ENCODE results near the gene L3MBTL3. TPM values are rescaled to one million over a fixed set of nuclear protein-coding genes. Genes with fewer than 3 reads are reported as not detected.

L3MBTL3 gene
- total RNA-seq, 1 donor from 2014 or later, result 6.3 TPM

DNA sequence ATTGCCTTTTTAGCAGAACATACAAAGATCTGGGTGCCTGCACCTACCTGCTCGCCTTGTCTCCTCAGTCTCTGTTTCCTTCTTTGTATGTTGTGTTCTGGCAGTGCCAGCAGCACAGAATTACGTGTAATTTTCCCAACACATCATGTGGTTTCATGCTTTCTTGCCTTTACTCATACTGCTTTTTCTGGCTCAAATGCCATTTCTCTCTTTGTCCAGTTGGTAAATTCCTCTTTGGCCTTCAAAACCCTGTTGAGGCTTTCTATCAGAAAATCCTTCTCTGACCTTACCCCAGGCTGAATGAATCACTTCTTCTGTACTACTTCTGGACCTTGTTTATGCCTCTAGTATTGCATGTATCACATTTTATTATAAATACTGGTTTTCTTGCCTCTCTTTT, 31.8 kb downstream of the L3MBTL3 start:
- no peak for DNase-seq (ENCODE audit: low read depth)
- H3K4me3 ChIP-seq (ENCODE audit: low read depth, low read length), result no peak overlapping the region
- TF ChIP-seq, protein P1, sequence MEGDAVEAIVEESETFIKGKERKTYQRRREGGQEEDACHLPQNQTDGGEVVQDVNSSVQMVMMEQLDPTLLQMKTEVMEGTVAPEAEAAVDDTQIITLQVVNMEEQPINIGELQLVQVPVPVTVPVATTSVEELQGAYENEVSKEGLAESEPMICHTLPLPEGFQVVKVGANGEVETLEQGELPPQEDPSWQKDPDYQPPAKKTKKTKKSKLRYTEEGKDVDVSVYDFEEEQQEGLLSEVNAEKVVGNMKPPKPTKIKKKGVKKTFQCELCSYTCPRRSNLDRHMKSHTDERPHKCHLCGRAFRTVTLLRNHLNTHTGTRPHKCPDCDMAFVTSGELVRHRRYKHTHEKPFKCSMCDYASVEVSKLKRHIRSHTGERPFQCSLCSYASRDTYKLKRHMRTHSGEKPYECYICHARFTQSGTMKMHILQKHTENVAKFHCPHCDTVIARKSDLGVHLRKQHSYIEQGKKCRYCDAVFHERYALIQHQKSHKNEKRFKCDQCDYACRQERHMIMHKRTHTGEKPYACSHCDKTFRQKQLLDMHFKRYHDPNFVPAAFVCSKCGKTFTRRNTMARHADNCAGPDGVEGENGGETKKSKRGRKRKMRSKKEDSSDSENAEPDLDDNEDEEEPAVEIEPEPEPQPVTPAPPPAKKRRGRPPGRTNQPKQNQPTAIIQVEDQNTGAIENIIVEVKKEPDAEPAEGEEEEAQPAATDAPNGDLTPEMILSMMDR (conservative IDR thresholded peaks at IDR 0.05; ENCODE audit: low read depth, low read length), result no peak

DNA sequence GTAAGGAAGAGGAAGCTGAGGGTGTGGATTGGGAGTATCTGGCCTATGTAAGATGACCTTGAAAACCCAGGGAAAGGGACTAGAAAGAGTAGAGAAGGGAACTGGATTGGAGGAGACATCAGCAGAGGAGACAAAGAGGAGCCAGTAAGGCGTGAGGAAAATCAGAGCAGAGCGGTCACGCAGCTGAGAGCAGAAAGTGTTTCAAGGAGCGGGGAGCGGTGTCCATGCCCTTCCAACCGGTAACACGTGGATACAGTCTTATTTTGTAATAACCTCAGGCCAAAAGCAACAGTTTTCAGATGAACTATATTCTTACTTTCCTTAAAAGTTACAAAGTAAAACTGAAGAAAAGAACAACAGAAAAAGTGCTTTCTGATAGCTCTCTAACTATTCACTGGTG, 36.3 kb downstream of the L3MBTL3 start:
- TF ChIP-seq, protein P1 (conservative IDR thresholded peaks at IDR 0.05; ENCODE audit: low read depth, low read length), result no peak
- DNase-seq (ENCODE audit: low read depth), result no peak
- no peak overlapping the region for H3K4me3 ChIP-seq (ENCODE audit: low read depth, low read length)

DNA sequence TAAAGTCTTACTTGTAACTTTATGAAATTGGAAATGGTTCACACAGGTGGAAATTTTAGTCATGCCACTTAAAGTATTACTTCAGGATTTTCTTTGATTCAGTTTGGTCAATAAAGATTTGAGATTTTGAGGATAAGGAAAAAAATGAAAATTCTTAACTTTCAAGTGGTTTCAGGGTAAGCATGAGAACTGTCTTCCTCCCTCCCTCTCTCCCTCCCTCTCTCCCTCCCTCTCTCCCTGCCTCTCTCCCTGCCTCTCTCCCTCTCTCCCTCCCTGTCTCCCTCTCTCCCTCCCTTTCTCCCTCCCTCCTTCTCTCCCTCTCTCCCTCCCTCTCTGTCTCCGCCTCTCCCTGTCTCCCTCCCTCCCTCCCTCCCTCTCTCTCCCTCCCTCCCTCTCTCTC, 36.9 kb downstream of the L3MBTL3 start:
- DNase-seq (ENCODE audit: low read depth), result no peak
- TF ChIP-seq, protein P1 (conservative IDR thresholded peaks at IDR 0.05; ENCODE audit: low read depth, low read length), result no peak
- H3K4me3 ChIP-seq (ENCODE audit: low read depth, low read length), result no peak overlapping the region

DNA sequence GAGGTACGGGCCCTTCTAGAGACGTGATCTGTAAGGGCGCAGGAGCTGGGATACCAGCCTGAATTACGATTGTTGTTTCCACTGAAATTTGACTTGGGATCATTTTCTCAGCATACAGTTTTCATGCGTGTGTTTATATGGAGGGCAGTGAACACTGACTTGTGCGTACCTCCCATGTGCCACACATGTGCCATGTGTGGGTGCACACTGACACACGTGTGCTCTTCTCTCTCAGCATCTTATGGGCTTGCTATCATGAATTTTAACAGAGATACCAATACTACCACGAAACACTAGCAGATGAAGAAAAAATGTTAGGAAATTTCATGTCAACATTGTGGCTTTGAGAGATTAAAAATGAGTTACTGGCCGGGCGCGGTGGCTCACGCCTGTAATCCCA, 39.1 kb downstream of the L3MBTL3 start:
- TF ChIP-seq, protein P1 (conservative IDR thresholded peaks at IDR 0.05; ENCODE audit: low read depth, low read length), result no peak
- DNase-seq (ENCODE audit: low read depth), result no peak
- no peak overlapping the region for H3K4me3 ChIP-seq (ENCODE audit: low read depth, low read length)

DNA sequence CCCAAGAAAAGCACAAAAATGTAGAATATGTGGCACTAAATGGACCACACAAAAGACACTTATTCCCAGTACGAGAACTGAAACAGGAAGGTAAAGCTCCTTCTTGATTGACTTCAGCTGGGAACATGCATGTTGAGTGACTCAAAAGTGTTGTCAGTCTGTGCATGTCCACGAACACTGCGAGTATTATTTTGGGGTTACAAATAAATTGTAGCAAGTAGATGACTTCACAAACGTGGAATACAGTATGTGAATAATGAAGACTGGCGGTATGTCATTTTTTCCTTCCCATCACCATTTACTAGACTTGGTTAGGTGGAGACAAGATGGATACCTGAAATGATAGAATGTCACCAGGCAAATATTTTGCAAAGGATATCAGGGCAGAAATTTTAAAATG, 45.4 kb downstream of the L3MBTL3 start:
- no peak overlapping the region for H3K4me3 ChIP-seq (ENCODE audit: low read depth, low read length)
- no peak for DNase-seq (ENCODE audit: low read depth)
- TF ChIP-seq, protein P1 (conservative IDR thresholded peaks at IDR 0.05; ENCODE audit: low read depth, low read length), result no peak

DNA sequence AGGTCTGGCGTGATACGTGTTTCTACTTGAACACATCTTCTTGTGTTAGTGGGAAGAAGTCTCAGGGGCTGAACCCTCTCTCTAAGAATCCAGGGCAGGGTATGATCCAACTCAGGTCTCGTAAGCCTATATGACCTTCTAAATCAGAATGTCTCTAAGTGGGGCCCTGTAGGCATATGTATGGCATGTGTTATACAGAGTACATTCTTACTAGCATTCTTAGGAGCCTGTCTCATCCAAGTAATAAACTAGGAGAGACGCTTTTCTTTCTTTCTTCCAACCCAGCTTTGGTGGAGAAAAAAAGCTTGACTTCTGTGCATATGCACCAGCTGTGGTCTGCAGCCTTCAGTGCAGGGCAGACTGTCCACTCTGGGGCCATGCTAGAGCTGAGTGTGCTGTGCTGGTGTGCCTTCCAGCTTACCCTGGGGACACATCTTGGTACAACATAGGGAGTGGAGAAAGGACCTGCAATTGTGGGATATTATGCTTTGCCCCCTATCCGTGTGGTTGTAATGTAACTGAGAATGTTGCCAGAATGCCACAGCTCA, 47.3 kb downstream of the L3MBTL3 start:
- no peak for DNase-seq (ENCODE audit: low read depth)
- no peak overlapping the region for H3K4me3 ChIP-seq (ENCODE audit: low read depth, low read length)
- TF ChIP-seq, protein P1 (conservative IDR thresholded peaks at IDR 0.05; ENCODE audit: low read depth, low read length), result no peak

DNA sequence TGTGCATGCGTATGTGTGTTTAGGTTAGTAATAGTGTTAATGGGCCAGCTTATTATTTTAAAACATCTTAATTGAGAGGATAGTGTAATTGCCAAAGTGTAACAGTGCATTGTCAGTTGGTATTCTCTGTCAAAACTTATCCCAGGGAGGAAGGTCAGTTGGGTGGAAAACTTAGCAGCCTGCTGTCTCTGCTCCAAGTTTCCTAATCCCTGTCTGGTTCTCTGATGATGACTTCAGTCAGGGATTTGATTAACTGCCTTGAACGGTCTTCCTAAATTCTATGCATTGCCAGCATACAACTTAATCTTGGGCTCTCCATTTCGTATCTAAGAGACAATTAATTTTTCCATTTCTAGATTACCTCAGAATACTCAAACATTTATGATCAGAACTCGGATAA, 51.1 kb downstream of the L3MBTL3 start:
- TF ChIP-seq, protein P1 (conservative IDR thresholded peaks at IDR 0.05; ENCODE audit: low read depth, low read length), result no peak
- DNase-seq (ENCODE audit: low read depth), result no peak
- H3K4me3 ChIP-seq (ENCODE audit: low read depth, low read length), result no peak overlapping the region
